ENCODE data around the gene OR5AP2. TPM values are rescaled to one million over a fixed set of nuclear protein-coding genes. Genes with fewer than 3 reads are reported as not detected.
"Not testable (repeated sequence)": the region's sequence is repeated elsewhere in the genome, so short reads cannot be mapped to it uniquely, and the experiment has no call there.

Gene OR5AP2
- total RNA-seq, 3 donors from 2014 or later: not detected

- no peak for TF ChIP-seq CTCF (IDR thresholded peaks at IDR 0.05)
- Histone ChIP-seq H3K4me3 (no peak overlapping the region), H3K36me3 (ENCODE audit: low read depth) (no peaks in the 10 kb centered on the region), H3K9me3 (no peaks in the 10 kb centered on the region), H3K4me1 (ENCODE audit: low read depth) (no peaks in the 10 kb centered on the region)
- no peak for DNase-seq
- intact Hi-C loops (cut with DNase I, micrococcal nuclease): no loop called here
- ATAC-seq: no peak
These were observed 31.1 kb downstream of the OR5AP2 start for GRCh38 chr11:56611174-56611573.

- intact Hi-C loops (cut with DNase I, micrococcal nuclease); H3K9me3 ChIP-seq; DNase-seq; H3K4me3 ChIP-seq; H3K36me3 ChIP-seq (ENCODE audit: low read depth); ATAC-seq; H3K4me1 ChIP-seq (ENCODE audit: low read depth): not testable (repeated sequence)
These were observed 50.0 kb downstream of the OR5AP2 start for GRCh38 chr11:56592088-56592717.

Other genes with a start within 250 kb of the OR5AP2 start
- not detected for gene OR5AL1, start 229.7 kb downstream of the OR5AP2 start, total RNA-seq
- not detected for gene OR5M3, start 169.1 kb downstream of the OR5AP2 start, total RNA-seq
- not detected for gene OR5M8, start 151.1 kb downstream of the OR5AP2 start, total RNA-seq
- not detected for gene OR5M11, start 99.2 kb downstream of the OR5AP2 start, total RNA-seq
- not detected for gene OR5M10, start 64.7 kb downstream of the OR5AP2 start, total RNA-seq
- not detected for gene OR5M1, start 27.6 kb downstream of the OR5AP2 start, total RNA-seq
- not detected for gene OR5AR1, start 21.2 kb upstream of the OR5AP2 start, total RNA-seq
- gene OR9G1, start 56.7 kb upstream of the OR5AP2 start, total RNA-seq: not detected
- gene OR9G4, start 106.3 kb upstream of the OR5AP2 start, total RNA-seq: not detected